Mucosa of stomach (tissue), 1 donor: Measurements from ENCODE around the gene TMEM121B.

Source experiments
- H3K27me3 ChIP-seq: one replicate; pipeline ENCODE4 v1.7.0; 2013; ENCODE audit warnings: mild to moderate bottlenecking, low read length; ENCODE audit not compliant: control insufficient read depth, insufficient read depth
- H3K36me3 ChIP-seq: one replicate; pipeline ENCODE4 v1.7.0; 2013; ENCODE audit warnings: low read length; ENCODE audit not compliant: control insufficient read depth, insufficient read depth
- H3K4me1 ChIP-seq: one replicate; pipeline ENCODE4 v1.7.0; 2013; ENCODE audit warnings: mild to moderate bottlenecking, low read length; ENCODE audit not compliant: control insufficient read depth, insufficient read depth
- H3K4me3 ChIP-seq: one replicate; pipeline ENCODE4 v1.7.0; 2013; ENCODE audit warnings: low read length
- H3K9ac ChIP-seq: one replicate; pipeline ENCODE4 v1.7.0; 2013; ENCODE audit warnings: mild to moderate bottlenecking, low read length, moderate library complexity
- H3K9me3 ChIP-seq: one replicate; pipeline ENCODE4 v1.7.0; 2013; ENCODE audit warnings: mild to moderate bottlenecking, low read length, moderate library complexity; ENCODE audit not compliant: control insufficient read depth
- donor health status: Pancreatic carcinoma.

Gene TMEM121B

DNA sequence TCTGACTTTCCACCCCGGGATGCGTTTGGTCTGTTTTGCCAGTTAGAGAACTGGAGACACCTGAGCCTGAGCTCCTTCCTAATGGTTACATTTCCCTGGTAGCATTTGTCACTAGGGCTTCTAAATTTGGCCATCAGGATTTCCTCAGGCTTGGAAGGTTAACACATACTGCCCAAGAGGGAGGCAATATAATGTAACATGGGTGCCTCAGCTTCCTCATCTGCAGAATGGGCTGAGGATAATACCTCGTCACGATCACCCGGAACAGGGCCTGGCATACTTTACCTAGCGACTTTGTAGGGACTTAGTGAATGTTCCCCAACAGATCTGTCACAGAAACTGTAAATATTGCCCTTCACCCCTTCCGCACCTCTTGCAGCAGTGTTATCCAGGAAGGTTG lies 25.1 kb downstream of the TMEM121B start:
- Histone ChIP-seq H3K27me3 (no peaks in the 10 kb centered on the region), H3K36me3 (peaks cover 22% of the 10 kb centered on the region), H3K9ac (no peak overlapping the region), H3K4me1 (no peaks in the 10 kb centered on the region), H3K4me3 (no peak overlapping the region), H3K9me3 (no peaks in the 10 kb centered on the region)

DNA sequence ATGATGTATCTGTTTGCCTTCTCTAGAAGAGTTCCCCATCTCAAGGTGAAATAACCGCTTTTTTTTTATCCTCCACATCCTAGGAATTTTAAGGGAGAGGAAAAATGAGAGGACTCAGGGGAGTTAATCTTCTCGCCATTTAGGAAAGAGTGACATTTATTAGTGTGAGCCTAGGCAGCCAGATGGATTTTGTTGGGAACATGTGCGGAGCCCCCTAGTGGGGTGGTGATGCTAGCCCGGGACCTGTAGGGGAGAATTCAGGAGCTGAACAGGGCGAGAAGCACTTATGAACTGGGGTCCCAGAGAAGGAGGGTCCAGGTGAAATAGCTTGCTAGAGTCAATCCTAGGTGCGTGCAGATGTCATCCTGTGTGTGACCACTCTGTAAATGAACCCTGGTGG lies 25.6 kb downstream of the TMEM121B start:
- Histone ChIP-seq H3K4me1 (no peaks in the 10 kb centered on the region), H3K9ac (no peak overlapping the region), H3K36me3 (peaks cover 17% of the 10 kb centered on the region), H3K27me3 (no peaks in the 10 kb centered on the region), H3K4me3 (no peak overlapping the region), H3K9me3 (no peaks in the 10 kb centered on the region)

DNA sequence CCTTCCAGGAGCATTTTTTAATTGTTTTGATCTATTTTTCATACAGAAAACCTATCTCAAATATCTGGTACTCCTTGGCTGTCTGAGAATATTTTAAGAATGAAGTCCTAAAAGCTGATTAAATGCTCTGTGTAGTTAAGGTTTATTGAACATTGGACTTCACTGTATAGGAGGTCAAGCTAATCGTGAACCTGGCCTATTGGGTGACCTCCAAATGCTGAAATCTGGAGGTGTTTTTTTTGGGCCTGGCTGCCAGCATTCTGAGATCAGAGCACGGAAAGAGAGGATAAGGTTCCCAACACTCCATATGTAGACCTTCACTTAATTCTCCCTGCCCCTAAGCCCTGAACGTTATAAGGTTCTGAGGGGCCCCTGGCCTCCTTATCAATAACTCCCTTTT lies 28.1 kb downstream of the TMEM121B start:
- H3K27me3 ChIP-seq: no peaks in the 10 kb centered on the region
- H3K4me3 ChIP-seq: no peak overlapping the region
- no peaks in the 10 kb centered on the region for H3K36me3 ChIP-seq
- no peak overlapping the region for H3K9ac ChIP-seq
- H3K4me1 ChIP-seq: no peaks in the 10 kb centered on the region
- H3K9me3 ChIP-seq: no peaks in the 10 kb centered on the region

DNA sequence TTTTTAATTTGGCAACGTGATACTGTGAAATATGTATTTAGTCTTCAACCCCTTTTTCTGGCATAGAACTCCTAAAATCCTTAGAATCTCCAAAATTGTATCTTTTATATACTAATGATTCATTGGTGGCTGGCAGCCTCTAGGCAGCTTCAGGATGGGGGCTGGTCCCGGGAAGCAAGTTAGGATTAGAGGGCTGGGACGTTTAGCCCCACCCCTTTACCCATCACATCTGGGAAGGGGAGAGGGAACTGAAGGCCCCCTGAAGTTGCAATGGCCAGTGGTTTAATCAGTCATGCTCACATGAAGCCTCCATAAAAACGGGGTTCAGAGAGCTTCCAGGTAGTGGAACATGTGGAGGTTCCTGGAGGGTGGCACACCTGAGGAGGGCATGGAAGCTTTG lies 29.3 kb downstream of the TMEM121B start:
- Histone ChIP-seq H3K9me3 (no peaks in the 10 kb centered on the region), H3K4me1 (no peaks in the 10 kb centered on the region), H3K27me3 (no peaks in the 10 kb centered on the region), H3K9ac (no peak overlapping the region), H3K36me3 (no peaks in the 10 kb centered on the region), H3K4me3 (no peak overlapping the region)

DNA sequence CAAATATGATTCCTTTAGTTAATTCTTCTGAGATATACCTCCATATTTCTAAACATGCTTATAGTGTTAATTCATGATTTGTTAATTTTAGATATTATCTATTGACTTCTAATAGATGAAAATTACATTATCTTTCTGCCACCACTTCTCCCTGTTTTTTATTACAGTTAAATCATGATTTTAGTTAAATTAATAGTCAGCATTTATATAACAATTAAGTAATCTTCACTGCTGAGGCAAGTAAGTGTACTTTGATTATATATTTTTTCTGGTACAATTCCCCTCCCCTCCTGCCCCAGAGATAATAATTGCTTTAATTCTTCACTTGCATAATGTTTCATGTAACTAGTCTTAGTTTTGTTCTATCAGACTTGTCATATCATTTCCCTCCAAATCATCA lies 30.6 kb downstream of the TMEM121B start:
- H3K4me1 ChIP-seq: peaks cover 10% of the 10 kb centered on the region
- H3K36me3 ChIP-seq: no peaks in the 10 kb centered on the region
- H3K27me3 ChIP-seq: no peaks in the 10 kb centered on the region
- no peaks in the 10 kb centered on the region for H3K9me3 ChIP-seq
- H3K4me3 ChIP-seq: no peak overlapping the region
- H3K9ac ChIP-seq: no peak overlapping the region

DNA sequence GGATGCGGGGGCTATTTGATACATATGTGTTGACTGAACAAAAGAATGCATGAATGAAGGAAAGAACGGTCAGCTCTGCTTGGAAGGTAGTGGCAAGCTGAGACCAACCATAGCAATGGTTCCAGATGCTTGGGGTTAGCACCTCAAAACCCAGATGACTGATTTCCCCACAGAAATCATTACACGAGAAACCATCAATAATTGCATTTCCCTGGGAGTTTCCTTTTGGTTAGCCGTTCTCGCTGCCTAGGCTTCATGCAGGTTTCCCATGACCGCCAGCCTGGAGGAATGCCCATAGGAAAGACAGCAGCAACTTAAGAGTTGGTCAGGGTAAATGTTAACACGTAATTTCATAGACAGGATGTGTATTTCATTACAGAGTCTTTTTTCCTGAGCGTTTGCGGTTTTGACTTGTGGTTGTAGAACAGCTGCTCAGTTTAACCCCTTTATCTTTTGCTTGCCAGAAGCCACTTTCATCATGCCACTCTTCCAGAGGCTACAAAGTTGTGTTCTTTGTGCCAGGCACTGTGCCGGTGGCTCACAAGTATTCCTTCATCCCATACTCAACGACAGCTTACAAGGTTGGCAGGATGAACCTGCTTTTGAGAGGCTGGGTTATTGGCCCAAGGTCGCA lies 33.5 kb downstream of the TMEM121B start:
- no peak overlapping the region for H3K4me3 ChIP-seq
- H3K27me3 ChIP-seq: no peaks in the 10 kb centered on the region
- H3K4me1 ChIP-seq: peaks cover 10% of the 10 kb centered on the region
- H3K9me3 ChIP-seq: no peaks in the 10 kb centered on the region
- no peaks in the 10 kb centered on the region for H3K36me3 ChIP-seq
- no peak overlapping the region for H3K9ac ChIP-seq

DNA sequence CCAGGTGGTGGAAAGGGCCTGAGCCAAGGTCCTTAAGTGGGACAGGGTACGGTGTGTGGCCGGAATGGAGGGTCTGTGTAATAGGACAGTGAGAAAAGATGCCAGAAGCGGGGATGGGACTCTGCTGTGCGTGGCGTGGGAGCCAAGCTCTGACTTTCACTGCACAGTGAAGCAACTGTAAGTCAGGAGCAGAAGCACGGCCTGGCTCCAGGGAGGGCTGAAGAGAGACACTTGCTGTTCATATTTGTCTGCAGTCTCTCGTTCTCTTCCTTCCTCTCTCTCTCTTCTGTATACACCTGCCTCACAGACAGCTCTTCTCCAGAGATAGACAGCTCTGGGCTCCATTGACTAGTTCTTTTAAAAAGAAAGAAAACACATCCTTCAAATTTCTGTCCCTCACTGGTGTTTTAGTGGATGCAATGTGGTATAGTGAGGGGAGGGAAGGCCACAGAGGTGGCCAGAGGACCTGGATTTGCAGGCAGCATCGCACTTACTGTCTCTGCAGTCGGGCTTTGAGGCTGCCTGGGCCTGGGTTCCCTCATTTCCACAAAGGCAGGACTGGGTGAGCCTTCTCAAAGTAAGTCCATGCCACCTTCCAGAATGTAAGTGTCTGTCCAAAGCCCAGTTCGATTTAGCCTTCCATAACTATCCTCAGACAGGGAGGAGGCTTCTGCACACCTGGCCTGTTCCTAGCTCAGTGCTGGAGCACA lies 34.2 kb downstream of the TMEM121B start:
- H3K27me3 ChIP-seq: no peaks in the 10 kb centered on the region
- no peak overlapping the region for H3K4me3 ChIP-seq
- no peak overlapping the region for H3K9ac ChIP-seq
- H3K36me3 ChIP-seq: no peaks in the 10 kb centered on the region
- H3K4me1 ChIP-seq: peaks cover 10% of the 10 kb centered on the region
- H3K9me3 ChIP-seq: no peaks in the 10 kb centered on the region

DNA sequence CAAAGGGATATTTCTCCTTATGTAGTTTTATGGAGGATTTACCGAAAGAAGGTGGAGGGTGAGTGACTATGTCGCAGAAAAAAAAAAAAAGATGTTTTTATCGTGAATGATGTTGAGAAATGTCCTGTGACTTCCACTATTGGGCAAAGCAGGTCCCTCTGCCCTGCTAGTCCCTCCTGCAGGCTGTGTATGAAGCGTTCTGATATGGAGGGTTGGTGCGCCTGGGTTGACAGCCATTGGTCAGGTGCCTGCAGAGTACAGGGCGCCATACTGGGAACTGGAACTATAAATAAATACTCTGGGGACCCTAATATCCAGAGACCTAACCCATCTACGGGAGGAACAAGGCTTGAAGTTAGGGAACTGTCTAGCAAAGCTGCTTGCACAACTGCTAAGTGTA lies 34.9 kb downstream of the TMEM121B start:
- H3K9me3 ChIP-seq: no peaks in the 10 kb centered on the region
- H3K36me3 ChIP-seq: no peaks in the 10 kb centered on the region
- H3K4me1 ChIP-seq: peaks cover 10% of the 10 kb centered on the region
- no peak overlapping the region for H3K4me3 ChIP-seq
- H3K27me3 ChIP-seq: no peaks in the 10 kb centered on the region
- H3K9ac ChIP-seq: no peak overlapping the region

DNA sequence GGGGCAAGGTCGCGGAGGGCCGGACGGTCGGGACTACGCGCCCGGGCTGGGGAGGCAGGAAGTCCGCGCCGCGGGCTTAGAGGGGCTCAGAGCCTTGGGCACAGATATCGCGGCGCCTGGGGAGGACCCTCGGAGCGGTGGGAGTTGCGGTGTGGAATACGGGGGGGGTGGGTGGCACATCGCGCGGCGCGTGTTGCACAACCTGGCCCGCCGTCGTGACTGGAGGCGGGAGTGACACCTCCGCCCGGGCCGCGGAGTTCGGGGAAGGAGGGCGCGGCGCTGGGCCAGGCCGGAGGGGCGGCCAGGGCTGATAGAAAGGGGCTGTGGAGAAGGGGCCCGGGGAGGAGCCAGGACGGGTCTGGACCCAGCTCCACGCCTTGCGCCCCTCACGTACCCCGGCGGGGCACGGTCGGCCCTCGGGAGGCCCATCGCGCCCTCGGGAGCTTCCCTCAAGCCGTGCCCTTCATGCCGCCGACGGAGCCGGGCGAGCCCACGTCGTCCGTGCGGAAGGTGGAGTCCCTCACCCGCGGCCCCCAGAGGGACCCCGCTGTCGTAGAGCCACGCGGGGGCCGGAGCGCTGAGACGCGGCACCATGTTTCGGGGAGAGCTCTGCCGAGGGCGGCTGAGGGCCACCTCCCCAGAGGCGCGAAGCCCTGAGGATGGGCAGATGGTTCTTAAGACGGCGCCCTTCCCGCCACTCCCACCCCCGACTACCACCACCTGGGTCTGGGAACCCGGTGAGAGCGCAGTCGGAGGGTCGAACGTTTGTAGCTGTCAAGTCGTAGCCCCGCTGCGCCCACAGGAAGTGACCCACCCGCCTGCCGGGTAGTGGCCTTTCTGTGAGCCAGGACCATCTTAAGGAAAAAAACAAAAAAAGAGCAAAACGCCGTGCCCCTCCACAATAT lies 35.6 kb downstream of the TMEM121B start:
- Histone ChIP-seq H3K4me1 (peaks cover 10% of the 10 kb centered on the region), H3K27me3 (no peaks in the 10 kb centered on the region), H3K36me3 (no peaks in the 10 kb centered on the region), H3K9ac (peak overlapping the region; percentile 86), H3K4me3 (peak overlapping the region; percentile 57), H3K9me3 (no peaks in the 10 kb centered on the region)

DNA sequence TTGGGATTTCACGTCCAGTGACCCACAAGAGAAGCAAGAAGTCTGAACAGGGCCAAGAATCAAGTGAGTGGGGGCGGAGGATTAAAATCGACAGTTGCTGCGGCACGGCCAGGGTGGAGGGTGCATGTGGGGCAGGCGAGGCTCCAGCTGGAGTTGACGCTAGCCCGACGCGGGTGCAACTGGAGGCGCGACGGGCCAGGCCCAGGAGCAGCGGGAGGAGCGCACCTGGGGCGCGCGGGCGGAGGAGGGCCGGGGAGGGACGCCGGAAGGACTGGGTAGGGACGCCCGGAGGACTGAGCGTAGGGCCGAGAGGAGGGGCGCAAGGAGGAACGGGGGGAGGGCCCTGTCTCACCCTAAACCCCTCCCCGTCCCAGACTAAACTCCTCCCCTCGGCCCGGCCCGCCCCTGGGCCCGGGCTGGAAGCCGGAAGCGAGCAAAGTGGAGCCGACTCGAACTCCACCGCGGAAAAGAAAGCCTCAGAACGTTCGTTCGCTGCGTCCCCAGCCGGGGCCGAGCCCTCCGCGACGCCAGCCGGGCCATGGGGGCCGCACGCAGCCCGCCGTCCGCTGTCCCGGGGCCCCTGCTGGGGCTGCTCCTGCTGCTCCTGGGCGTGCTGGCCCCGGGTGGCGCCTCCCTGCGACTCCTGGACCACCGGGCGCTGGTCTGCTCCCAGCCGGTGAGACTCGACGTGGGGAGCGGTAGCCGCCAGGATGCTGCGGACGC lies 36.4 kb downstream of the TMEM121B start, which contains the start of gene IL17RA:
IL17RA (plus strand) TSS at position 447 of the 723 bp plus-strand sequence; CDS start at position 539, 92 bp downstream.
- Histone ChIP-seq H3K9ac (peak within 1 kb of the TSS; percentile 86), H3K4me3 (peak within 1 kb of the TSS; percentile 57), H3K9me3 (no peaks in the 10 kb centered on the region), H3K27me3 (no peaks in the 10 kb centered on the region), H3K36me3 (no peaks in the 10 kb centered on the region), H3K4me1 (peaks cover 10% of the 10 kb centered on the region)

DNA sequence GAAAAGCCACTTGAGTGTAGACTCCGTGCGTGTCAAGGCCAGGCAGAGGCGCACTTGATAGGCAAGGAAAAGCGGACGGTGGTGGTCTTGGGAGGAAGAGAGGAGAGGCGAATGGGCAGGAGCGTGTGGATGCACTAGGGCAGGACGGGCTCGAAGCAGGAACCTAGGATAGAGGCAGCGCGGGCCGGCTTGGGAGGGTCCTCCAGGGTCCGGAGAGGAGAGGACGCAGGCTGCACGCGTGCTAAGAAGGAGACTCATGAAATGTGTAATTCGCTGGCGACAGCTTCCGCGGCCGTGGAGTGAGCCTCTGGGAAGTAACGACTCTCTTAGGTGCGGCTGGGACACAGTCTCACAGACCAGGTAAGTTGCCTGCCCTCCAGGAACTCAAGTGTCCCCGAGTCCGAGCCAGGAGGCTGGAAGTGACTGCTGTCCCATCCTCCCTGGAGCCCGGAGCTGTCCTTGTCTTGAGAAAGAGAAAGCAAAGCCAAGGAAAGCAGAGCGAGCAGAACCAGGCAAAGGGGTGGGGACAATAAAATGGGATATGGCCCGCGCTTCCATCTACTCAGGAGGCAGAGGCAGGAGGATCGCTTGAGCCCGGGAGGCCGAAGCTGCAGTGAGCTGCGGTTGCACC lies 37.2 kb downstream of the TMEM121B start:
- Histone ChIP-seq H3K9ac (no peak overlapping the region), H3K4me3 (peak overlapping the region; percentile 57), H3K27me3 (no peaks in the 10 kb centered on the region), H3K9me3 (no peaks in the 10 kb centered on the region), H3K4me1 (peaks cover 10% of the 10 kb centered on the region), H3K36me3 (no peaks in the 10 kb centered on the region)
